Liver (tissue), 9 donors: ENCODE measurements around the gene ERAP2. TPM values are rescaled to one million over a fixed set of nuclear protein-coding genes. Genes with fewer than 3 reads are reported as not detected.

Experiments
- DNase-seq: peaks from one replicate; pipeline ENCODE4 v3.0.0-alpha.2; 2017; ENCODE audit warnings: low spot score
- H3K27ac ChIP-seq, 2 donors: one replicate each; pipeline ENCODE4 v1.7.0; 2013; ENCODE audit warnings: inconsistent platforms in 2 of 2, low read length in 2 of 2, control low read depth in 1 of 2, low read depth in 1 of 2, mild to moderate bottlenecking in 1 of 2
- H3K27me3 ChIP-seq, 4 donors: one replicate each; pipeline versions ENCODE4 v1.6.1 to v1.7.0; 2013; ENCODE audit warnings: low read length in 3 of 4, inconsistent platforms in 1 of 4, mild to moderate bottlenecking in 1 of 4, moderate library complexity in 1 of 4; ENCODE audit not compliant: control insufficient read depth in 4 of 4, insufficient read depth in 4 of 4
- H3K36me3 ChIP-seq, 4 donors: one replicate each; pipeline versions ENCODE4 v1.6.1 to v1.7.0; 2013; ENCODE audit warnings: low read length in 3 of 4, mild to moderate bottlenecking in 3 of 4, low read depth in 1 of 4, moderate library complexity in 1 of 4; ENCODE audit not compliant: control insufficient read depth in 4 of 4, insufficient read depth in 3 of 4
- H3K4me1 ChIP-seq, 4 donors: one replicate each; pipeline versions ENCODE4 v1.6.1 to v1.7.0; 2013; ENCODE audit warnings: low read length in 3 of 4, mild to moderate bottlenecking in 3 of 4, moderate library complexity in 1 of 4; ENCODE audit not compliant: control insufficient read depth in 4 of 4, insufficient read depth in 4 of 4
- H3K4me3 ChIP-seq, 3 donors: one replicate each; pipeline versions ENCODE4 v1.6.1 to v1.7.0; 2013; ENCODE audit warnings: low read length in 3 of 3, control low read depth in 1 of 3, low read depth in 1 of 3, mild to moderate bottlenecking in 1 of 3
- H3K9ac ChIP-seq, 2 donors: one replicate each; pipeline ENCODE4 v1.7.0; 2013; ENCODE audit warnings: low read length in 2 of 2, mild to moderate bottlenecking in 2 of 2, moderate library complexity in 2 of 2, control low read depth in 1 of 2, low read depth in 1 of 2
- H3K9me3 ChIP-seq, 4 donors: one replicate each; pipeline versions ENCODE4 v1.6.1 to v1.7.0; 2013; ENCODE audit warnings: low read length in 3 of 4; ENCODE audit not compliant: control insufficient read depth in 4 of 4
- EGR1 ChIP-seq, 2 donors: IDR thresholded peaks; 2 replicates each; pipeline ENCODE4 v1.6.1; 2016 to 2018; ENCODE audit warnings: antibody characterized with exemption in 2 of 2, low read depth in 2 of 2
- FOXA2 ChIP-seq: IDR thresholded peaks from 2 replicates; pipeline ENCODE4 v1.6.1; 2016; ENCODE audit warnings: antibody characterized with exemption
- GABPA ChIP-seq, 2 donors: IDR thresholded peaks in 1 of 2; conservative IDR thresholded peaks in 1 of 2; 2 replicates each; pipeline ENCODE4 v1.6.1; 2016; ENCODE audit warnings: antibody characterized with exemption in 2 of 2, mild to moderate bottlenecking in 1 of 2, moderate library complexity in 1 of 2
- JUND ChIP-seq, 2 donors: IDR thresholded peaks; 2 replicates each; pipeline ENCODE4 v1.6.1; 2016; ENCODE audit warnings: antibody characterized with exemption in 2 of 2
- RAD21 ChIP-seq, 2 donors: IDR thresholded peaks; 2 replicates each; pipeline ENCODE4 v1.6.1; 2016; ENCODE audit warnings: antibody characterized with exemption in 2 of 2, mild to moderate bottlenecking in 2 of 2
- REST ChIP-seq: IDR thresholded peaks from 2 replicates; pipeline ENCODE4 v1.6.1; 2016; ENCODE audit warnings: antibody characterized with exemption, mild to moderate bottlenecking
- RXRA ChIP-seq, 2 donors: IDR thresholded peaks; 2 replicates each; pipeline ENCODE4 v1.6.1; 2017 to 2018; ENCODE audit warnings: antibody characterized with exemption in 2 of 2, mild to moderate bottlenecking in 1 of 2
- SP1 ChIP-seq: IDR thresholded peaks from 2 replicates; pipeline ENCODE4 v1.6.1; 2018; ENCODE audit warnings: antibody characterized with exemption, mild to moderate bottlenecking
- YY1 ChIP-seq: IDR thresholded peaks from 2 replicates; pipeline ENCODE4 v1.6.1; 2016; ENCODE audit warnings: antibody characterized with exemption, mild to moderate bottlenecking
- WGBS: extraction: QIAGEN DNeasy Blood & Tissue Kit; methylation state at CpG from one replicate; pipeline ENCODE4 v1.1.7; 2013; 5-methylcytosine and 5-hydroxymethylcytosine counted together
- polyA plus RNA-seq, 2 donors: library from polyadenylated mRNA; stranded (reverse) in 1 of 2; unstranded in 1 of 2; fragments of 200-250 nt in 1 of 2; fragments of >200 nt in 1 of 2; fragmentation: Nextera tagmentation in 1 of 2; extraction: Ambion mirVana in 1 of 2; gene quantifications; one replicate each; pipeline versions ENCODE4 v1.2.1 to v1.2.3, GENCODE V29; 2013 to 2015
- total RNA-seq, 2 donors: library from RNA; depleted of rRNA; stranded (reverse); fragments of >200 nt; gene quantifications; one replicate each; pipeline ENCODE4 v1.2.3, GENCODE V29; 2014
- TF ChIP-seq, protein P1 (sequence below): IDR thresholded peaks from 2 replicates; pipeline ENCODE4 v1.6.1; 2016; ENCODE audit warnings: antibody characterized with exemption
- TF ChIP-seq, protein P2 (sequence below): IDR thresholded peaks from 2 replicates; pipeline ENCODE4 v1.6.1; 2016; ENCODE audit warnings: antibody characterized with exemption
- donor health status: healthy.
- donor health status: healthy.
- donor health status: healthy.
- donor health status: healthy.
- donor health status: healthy.

The ERAP2 gene
- total and polyA plus RNA-seq, 4 donors, result 1.8 to 15.5 (median 10.7) TPM

- TF ChIP-seq RXRA (IDR thresholded peaks at IDR 0.05) (no peak), FOXA2 (no peak), GABPA (IDR thresholded peaks at IDR 0.05 in 1 of 2, conservative IDR thresholded peaks at IDR 0.05 in 1 of 2) (no peak), RAD21 (IDR thresholded peaks at IDR 0.05) (no peak)
- TF ChIP-seq, protein P1, sequence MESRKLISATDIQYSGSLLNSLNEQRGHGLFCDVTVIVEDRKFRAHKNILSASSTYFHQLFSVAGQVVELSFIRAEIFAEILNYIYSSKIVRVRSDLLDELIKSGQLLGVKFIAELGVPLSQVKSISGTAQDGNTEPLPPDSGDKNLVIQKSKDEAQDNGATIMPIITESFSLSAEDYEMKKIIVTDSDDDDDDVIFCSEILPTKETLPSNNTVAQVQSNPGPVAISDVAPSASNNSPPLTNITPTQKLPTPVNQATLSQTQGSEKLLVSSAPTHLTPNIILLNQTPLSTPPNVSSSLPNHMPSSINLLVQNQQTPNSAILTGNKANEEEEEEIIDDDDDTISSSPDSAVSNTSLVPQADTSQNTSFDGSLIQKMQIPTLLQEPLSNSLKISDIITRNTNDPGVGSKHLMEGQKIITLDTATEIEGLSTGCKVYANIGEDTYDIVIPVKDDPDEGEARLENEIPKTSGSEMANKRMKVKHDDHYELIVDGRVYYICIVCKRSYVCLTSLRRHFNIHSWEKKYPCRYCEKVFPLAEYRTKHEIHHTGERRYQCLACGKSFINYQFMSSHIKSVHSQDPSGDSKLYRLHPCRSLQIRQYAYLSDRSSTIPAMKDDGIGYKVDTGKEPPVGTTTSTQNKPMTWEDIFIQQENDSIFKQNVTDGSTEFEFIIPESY, result no peak
- no peaks in the 10 kb centered on the region for H3K27me3 ChIP-seq
- no peak overlapping the region for H3K4me3 ChIP-seq
- no peaks in the 10 kb centered on the region for H3K36me3 ChIP-seq
- no peak for DNase-seq
- H3K27ac ChIP-seq, result no peak overlapping the region
- H3K9ac ChIP-seq, result no peak overlapping the region
- no peaks in the 10 kb centered on the region for H3K9me3 ChIP-seq
- no peaks in the 10 kb centered on the region for H3K4me1 ChIP-seq
- WGBS, result 93% methylated on average over 3 of the region's 3 CpGs
These were observed 42.3 kb upstream of the ERAP2 start for GRCh38 chr5:96834016-96834415.

- Histone ChIP-seq H3K4me1 (no peaks in the 10 kb centered on the region), H3K27me3 (no peaks in the 10 kb centered on the region), H3K4me3 (no peak overlapping the region), H3K9ac (no peak overlapping the region), H3K9me3 (no peaks in the 10 kb centered on the region), H3K36me3 (no peaks in the 10 kb centered on the region), H3K27ac (no peak overlapping the region)
- DNase-seq, result no peak
- WGBS, result 86% methylated on average over 2 of the region's 2 CpGs
- TF ChIP-seq, protein P1, result no peak
These were observed 40.5 kb upstream of the ERAP2 start for GRCh38 chr5:96835791-96836191.

GRCh38 chr5:96836817-96837216 is 39.5 kb upstream of the ERAP2 start:
- Histone ChIP-seq H3K4me3 (no peak overlapping the region), H3K36me3 (no peaks in the 10 kb centered on the region), H3K27me3 (no peaks in the 10 kb centered on the region), H3K9me3 (no peaks in the 10 kb centered on the region), H3K9ac (no peak overlapping the region), H3K4me1 (no peaks in the 10 kb centered on the region), H3K27ac (no peak overlapping the region)
- no peak for DNase-seq
- WGBS, result 98% methylated on average over 1 of the region's 1 CpG
- TF ChIP-seq GABPA (IDR thresholded peaks at IDR 0.05 in 1 of 2, conservative IDR thresholded peaks at IDR 0.05 in 1 of 2), result no peak
- no peak for TF ChIP-seq YY1
- no peak for TF ChIP-seq FOXA2
- no peak for TF ChIP-seq SP1
- TF ChIP-seq, protein P2, sequence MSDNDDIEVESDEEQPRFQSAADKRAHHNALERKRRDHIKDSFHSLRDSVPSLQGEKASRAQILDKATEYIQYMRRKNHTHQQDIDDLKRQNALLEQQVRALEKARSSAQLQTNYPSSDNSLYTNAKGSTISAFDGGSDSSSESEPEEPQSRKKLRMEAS, result no peak
- TF ChIP-seq REST, result no peak
- no peak for TF ChIP-seq EGR1 (IDR thresholded peaks at IDR 0.05; ENCODE audit: low read depth in 2 of 2)
- no peak for TF ChIP-seq JUND (IDR thresholded peaks at IDR 0.05)
- no peak for TF ChIP-seq RAD21 (IDR thresholded peaks at IDR 0.05)
